ENCODE measurements around the gene FGF22. TPM values are rescaled to one million over a fixed set of nuclear protein-coding genes. Genes with fewer than 3 reads are reported as not detected.

FGF22 gene
- polyA plus RNA-seq, 1 donor from 2014 or later: 0.48 TPM

- Histone ChIP-seq H3K9me3 (ENCODE audit: low read length) (no peaks in the 10 kb centered on the region), H3K4me3 (ENCODE audit: low read length) (no peak overlapping the region), H3K36me3 (ENCODE audit: insufficient read depth, low read length) (no peaks in the 10 kb centered on the region), H3K9me2 (ENCODE audit: insufficient read depth, low read length) (no peaks in the 10 kb centered on the region), H3K27ac (ENCODE audit: low read length) (no peak overlapping the region), H3K4me2 (ENCODE audit: low read length) (no peak overlapping the region), H3F3A (ENCODE audit: insufficient read depth, low read length, poor library complexity, severe bottlenecking) (no peaks in the 10 kb centered on the region), H3K9ac (ENCODE audit: low read length) (no peak overlapping the region), H3K27me3 (ENCODE audit: insufficient read depth, low read depth, low read length) (peaks cover 17% of the 10 kb centered on the region), H2AFZ (ENCODE audit: low read depth, low read length) (no peak overlapping the region), H4K20me1 (ENCODE audit: insufficient read depth) (peaks cover 9% of the 10 kb centered on the region), H3K79me2 (replicated peaks; ENCODE audit: insufficient read depth, low read length) (no peaks in the 10 kb centered on the region)
- TF ChIP-seq EP300 (conservative IDR thresholded peaks at IDR 0.05; ENCODE audit: poor library complexity, severe bottlenecking) (no peak), POLR2AphosphoS5 (IDR thresholded peaks at IDR 0.05) (no peak), TAF1 (IDR thresholded peaks at IDR 0.05; ENCODE audit: low read depth) (no peak), MXI1 (conservative IDR thresholded peaks at IDR 0.05; ENCODE audit: poor library complexity, severe bottlenecking) (no peak), RAD21 (conservative IDR thresholded peaks at IDR 0.05) (no peak), EZH2 (IDR thresholded peaks at IDR 0.05; ENCODE audit: borderline replicate concordance, insufficient read depth, low read length, poor library complexity, severe bottlenecking) (no peak), REST (IDR thresholded peaks at IDR 0.05; ENCODE audit: borderline replicate concordance) (no peak), SMC3 (conservative IDR thresholded peaks at IDR 0.05; ENCODE audit: poor library complexity) (no peak)
- TF ChIP-seq, protein P1, sequence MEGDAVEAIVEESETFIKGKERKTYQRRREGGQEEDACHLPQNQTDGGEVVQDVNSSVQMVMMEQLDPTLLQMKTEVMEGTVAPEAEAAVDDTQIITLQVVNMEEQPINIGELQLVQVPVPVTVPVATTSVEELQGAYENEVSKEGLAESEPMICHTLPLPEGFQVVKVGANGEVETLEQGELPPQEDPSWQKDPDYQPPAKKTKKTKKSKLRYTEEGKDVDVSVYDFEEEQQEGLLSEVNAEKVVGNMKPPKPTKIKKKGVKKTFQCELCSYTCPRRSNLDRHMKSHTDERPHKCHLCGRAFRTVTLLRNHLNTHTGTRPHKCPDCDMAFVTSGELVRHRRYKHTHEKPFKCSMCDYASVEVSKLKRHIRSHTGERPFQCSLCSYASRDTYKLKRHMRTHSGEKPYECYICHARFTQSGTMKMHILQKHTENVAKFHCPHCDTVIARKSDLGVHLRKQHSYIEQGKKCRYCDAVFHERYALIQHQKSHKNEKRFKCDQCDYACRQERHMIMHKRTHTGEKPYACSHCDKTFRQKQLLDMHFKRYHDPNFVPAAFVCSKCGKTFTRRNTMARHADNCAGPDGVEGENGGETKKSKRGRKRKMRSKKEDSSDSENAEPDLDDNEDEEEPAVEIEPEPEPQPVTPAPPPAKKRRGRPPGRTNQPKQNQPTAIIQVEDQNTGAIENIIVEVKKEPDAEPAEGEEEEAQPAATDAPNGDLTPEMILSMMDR (IDR thresholded peaks at IDR 0.05; ENCODE audit: poor library complexity, severe bottlenecking): no peak
These were observed 44.1 kb upstream of the FGF22 start for GRCh38 chr19:595326-596262.

DNA sequence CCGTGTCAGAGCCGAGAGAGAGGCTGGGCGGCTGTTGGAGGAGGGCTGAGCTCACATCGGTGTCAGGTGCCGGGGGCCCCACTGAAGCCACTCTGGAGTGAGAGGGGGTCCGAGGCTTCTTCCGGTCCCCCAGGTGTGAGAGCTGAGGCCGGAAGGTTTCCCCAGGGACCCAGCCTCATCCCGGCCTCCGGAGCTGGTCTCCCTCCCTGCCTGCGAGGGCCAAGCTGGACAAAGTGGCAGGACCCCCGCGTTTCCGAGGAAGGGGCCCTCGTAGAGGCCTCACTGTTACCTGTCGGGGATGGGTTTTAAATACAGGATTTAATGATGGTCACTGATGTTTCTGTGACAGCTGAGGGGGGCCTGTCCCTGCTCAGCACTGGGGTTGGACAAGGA lies 43.4 kb upstream of the FGF22 start:
- Histone ChIP-seq H3F3A (ENCODE audit: insufficient read depth, low read length, poor library complexity, severe bottlenecking) (no peaks in the 10 kb centered on the region), H3K4me2 (ENCODE audit: low read length) (no peak overlapping the region), H3K36me3 (ENCODE audit: insufficient read depth, low read length) (no peaks in the 10 kb centered on the region), H3K4me3 (ENCODE audit: low read length) (no peak overlapping the region), H3K9me3 (ENCODE audit: low read length) (no peaks in the 10 kb centered on the region), H4K20me1 (ENCODE audit: insufficient read depth) (peaks cover 9% of the 10 kb centered on the region), H2AFZ (ENCODE audit: low read depth, low read length) (no peak overlapping the region), H3K9ac (ENCODE audit: low read length) (no peak overlapping the region), H3K79me2 (replicated peaks; ENCODE audit: insufficient read depth, low read length) (no peaks in the 10 kb centered on the region), H3K9me2 (ENCODE audit: insufficient read depth, low read length) (no peaks in the 10 kb centered on the region), H3K27me3 (ENCODE audit: insufficient read depth, low read depth, low read length) (peaks cover 10% of the 10 kb centered on the region), H3K27ac (ENCODE audit: low read length) (no peak overlapping the region)
- no peak for TF ChIP-seq REST (IDR thresholded peaks at IDR 0.05; ENCODE audit: borderline replicate concordance)
